ENCODE results near the gene MYOZ2.
A peak's percentile ranks its signal among the peaks of the same experiment; 100 is the strongest.
"Not testable (repeated sequence)": the region's sequence is repeated elsewhere in the genome, so short reads cannot be mapped to it uniquely, and the experiment has no call there.

MYOZ2 gene

GRCh38 chr4:119128148-119128547 lies 7.5 kb upstream of the MYOZ2 start:
- no peak for DNase-seq (ENCODE audit: low spot score)

- peak; percentile 62 for DNase-seq (ENCODE audit: low spot score)
Measured at GRCh38 chr4:119130365-119131065, 5.1 kb upstream of the MYOZ2 start.

- no peak for DNase-seq (ENCODE audit: low spot score)
Measured at GRCh38 chr4:119131164-119131563, 4.5 kb upstream of the MYOZ2 start.

GRCh38 chr4:119132306-119132705 lies 3.3 kb upstream of the MYOZ2 start:
- peak; percentile 68 for DNase-seq (ENCODE audit: low spot score)

GRCh38 chr4:119136546-119136945 lies 914 bp downstream of the MYOZ2 start:
- no peak for DNase-seq (ENCODE audit: low spot score)

- DNase-seq (ENCODE audit: low spot score): peak; percentile 29
Measured at GRCh38 chr4:119138046-119138445, 2.4 kb downstream of the MYOZ2 start.

- no peak for DNase-seq (ENCODE audit: low spot score)
Measured at GRCh38 chr4:119139311-119139710, 3.7 kb downstream of the MYOZ2 start.

GRCh38 chr4:119139822-119140252 lies 4.2 kb downstream of the MYOZ2 start:
- no peak for DNase-seq (ENCODE audit: low spot score)

GRCh38 chr4:119141283-119141682 lies 5.7 kb downstream of the MYOZ2 start:
- not testable (repeated sequence) for DNase-seq (ENCODE audit: low spot score)

GRCh38 chr4:119142833-119143232 lies 7.2 kb downstream of the MYOZ2 start:
- no peak for DNase-seq (ENCODE audit: low spot score)

- not testable (repeated sequence) for DNase-seq (ENCODE audit: low spot score)
Measured at GRCh38 chr4:119143341-119143740, 7.7 kb downstream of the MYOZ2 start.

- DNase-seq (ENCODE audit: low spot score): no peak
Measured at GRCh38 chr4:119149110-119149509, 13.5 kb downstream of the MYOZ2 start.

GRCh38 chr4:119151161-119151560 lies 15.5 kb downstream of the MYOZ2 start:
- DNase-seq (ENCODE audit: low spot score): no peak

- no peak for DNase-seq (ENCODE audit: low spot score)
Measured at GRCh38 chr4:119152741-119153140, 17.1 kb downstream of the MYOZ2 start.

GRCh38 chr4:119162174-119162573 lies 26.5 kb downstream of the MYOZ2 start:
- no peak for DNase-seq (ENCODE audit: low spot score)

GRCh38 chr4:119165767-119166166 lies 30.1 kb downstream of the MYOZ2 start:
- DNase-seq (ENCODE audit: low spot score): no peak

GRCh38 chr4:119170195-119170594 lies 34.6 kb downstream of the MYOZ2 start:
- no peak for DNase-seq (ENCODE audit: low spot score)

GRCh38 chr4:119172223-119172622 lies 36.6 kb downstream of the MYOZ2 start:
- DNase-seq (ENCODE audit: low spot score): no peak

- DNase-seq (ENCODE audit: low spot score): not testable (repeated sequence)
Measured at GRCh38 chr4:119173729-119174361, 38.2 kb downstream of the MYOZ2 start.

- no peak for DNase-seq (ENCODE audit: low spot score)
Measured at GRCh38 chr4:119179011-119179410, 43.4 kb downstream of the MYOZ2 start.

- no peak for DNase-seq (ENCODE audit: low spot score)
Measured at GRCh38 chr4:119184128-119184527, 48.5 kb downstream of the MYOZ2 start.

- peak; percentile 33 for DNase-seq (ENCODE audit: low spot score)
Measured at GRCh38 chr4:119189638-119190037, 54.0 kb downstream of the MYOZ2 start.

- no peak for DNase-seq (ENCODE audit: low spot score)
Measured at GRCh38 chr4:119190354-119190753, 54.7 kb downstream of the MYOZ2 start.

GRCh38 chr4:119191505-119191904 lies 55.9 kb downstream of the MYOZ2 start:
- DNase-seq (ENCODE audit: low spot score): no peak

All from AG20443 (cell line).